Activated CD4-positive, alpha-beta T cell treated with anti-CD3 and anti-CD28 coated beads for 4 hours (primary cell): Measurements from ENCODE around the gene USP22.
"Not testable (repeated sequence)": the region's sequence is repeated elsewhere in the genome, so short reads cannot be mapped to it uniquely, and the experiment has no call there.

Experiments used
- DNase-seq, 2 donors: peaks; one replicate each; pipeline ENCODE4 v3.0.0-alpha.2; 2020

Gene USP22

DNA sequence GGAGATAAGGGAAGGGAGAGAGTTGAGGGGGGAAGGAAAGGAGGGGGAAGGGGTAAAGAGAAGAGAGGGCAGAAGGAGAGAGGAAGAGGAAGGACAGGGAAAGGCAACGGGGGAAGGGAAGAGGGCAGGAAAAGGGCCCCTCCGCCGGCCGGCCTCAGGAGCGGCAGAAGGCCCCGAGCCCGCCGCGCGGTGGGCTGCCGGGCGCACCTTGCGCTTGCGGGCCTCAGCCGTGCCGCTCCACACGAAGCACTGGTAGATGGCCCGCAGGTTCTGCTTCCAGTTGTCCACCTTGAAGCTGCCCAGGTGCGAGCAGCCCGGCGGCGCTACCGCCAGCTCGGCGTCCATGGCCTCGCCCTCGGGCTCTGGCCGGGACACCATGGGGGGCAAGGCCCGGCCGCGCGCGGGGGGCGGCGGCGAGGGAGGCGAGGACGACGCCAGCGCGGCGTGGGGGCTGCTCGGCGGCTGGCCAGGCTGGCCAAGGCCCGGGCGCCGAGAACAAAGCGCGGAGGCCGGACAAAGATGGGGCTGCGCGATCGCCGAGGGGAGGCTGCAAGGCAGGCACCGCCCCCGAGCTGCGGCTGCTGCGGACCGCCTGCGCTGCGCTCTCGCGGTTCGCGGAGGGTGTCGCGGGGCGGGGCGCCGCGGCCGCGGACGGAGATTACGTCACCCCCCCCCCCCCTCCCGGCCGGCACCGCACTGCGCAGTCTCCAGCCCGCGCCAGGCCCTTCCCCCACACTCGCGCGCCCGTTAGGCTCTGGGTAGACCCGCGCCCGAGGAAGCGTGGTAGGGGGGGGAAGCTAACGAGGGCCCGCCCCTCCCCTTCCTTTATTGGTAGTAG is at the start of gene USP22:
USP22 (minus strand) TSS at position 554 of the 838 bp plus-strand sequence; CDS start at position 378, 176 bp downstream.
- peak in 1 of 2 donors; percentile 22 for DNase-seq

DNA sequence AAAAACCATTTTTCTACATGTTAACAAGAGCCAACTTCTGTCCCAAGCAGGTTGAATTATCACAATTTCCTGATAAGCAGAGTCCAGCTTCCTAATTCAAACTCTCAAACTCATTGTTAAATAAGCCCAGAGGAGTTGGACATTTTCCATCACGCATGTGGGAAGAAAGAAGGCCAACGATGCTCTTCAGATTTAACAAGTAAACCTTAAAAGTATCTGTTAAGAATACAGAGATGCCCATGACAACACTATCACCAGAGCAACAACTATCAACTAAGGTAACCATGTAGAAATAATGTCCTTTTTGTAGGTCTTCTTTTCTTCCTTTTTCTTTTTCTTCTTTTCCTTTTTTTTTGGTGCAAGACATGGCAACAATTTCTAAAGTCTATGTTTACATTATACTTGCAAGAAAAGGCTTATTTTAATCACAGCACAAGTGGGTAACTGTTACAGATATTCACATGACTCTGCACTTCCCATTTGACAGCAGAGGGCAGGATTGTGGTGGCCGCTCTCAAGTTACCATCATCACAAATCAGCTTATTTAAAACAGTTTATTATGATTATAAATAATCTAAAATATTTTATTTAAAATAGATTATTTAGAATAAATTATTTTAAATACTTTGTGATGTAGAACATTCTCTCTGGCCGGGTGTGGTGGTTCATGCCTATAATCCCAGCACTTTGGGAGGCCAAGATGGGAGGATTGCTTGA is 48.2 kb upstream of the USP22 start:
- no peak for DNase-seq

GRCh38 chr17:21089933-21090901 is 47.4 kb upstream of the USP22 start:
- no peak for DNase-seq

DNA sequence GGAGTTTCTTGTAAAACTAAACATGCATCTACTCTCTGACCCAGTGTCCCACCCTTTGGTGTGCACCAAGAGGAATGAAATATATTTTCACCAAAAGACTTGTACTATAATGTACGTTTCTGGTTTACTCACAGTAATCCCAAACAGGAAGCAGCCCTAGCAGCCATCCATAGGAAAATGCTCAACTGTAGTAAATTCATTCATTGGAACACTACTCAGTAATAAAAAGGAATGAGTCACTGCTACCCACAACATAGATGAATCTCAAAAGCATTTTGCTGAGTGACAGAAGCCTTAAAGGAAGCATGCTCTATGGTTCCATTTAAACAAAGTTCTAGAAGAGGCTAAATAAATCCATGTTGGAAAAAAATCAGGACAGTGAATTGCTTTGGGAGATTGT is 46.3 kb upstream of the USP22 start:
- DNase-seq = no peak

DNA sequence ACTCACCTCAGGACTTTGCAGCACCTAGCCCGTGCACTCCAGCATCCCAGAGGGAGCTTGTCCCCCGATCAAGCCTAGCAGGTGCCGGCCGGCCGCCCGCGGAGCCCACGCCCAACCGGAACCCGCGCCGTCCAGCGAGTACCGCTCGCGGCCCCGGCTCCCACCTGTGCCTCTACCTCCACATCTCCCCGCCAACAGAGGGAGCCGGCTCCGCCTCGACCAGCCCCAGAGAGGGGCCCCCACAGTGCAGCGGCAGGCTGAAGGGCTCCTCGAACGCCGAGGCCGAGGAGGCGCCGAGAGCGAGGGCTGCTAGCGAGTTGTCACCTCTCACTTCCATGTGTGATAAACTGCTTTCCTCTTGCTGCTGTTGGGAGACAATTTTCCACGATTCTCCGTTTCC is 42.9 kb upstream of the USP22 start:
- no peak for DNase-seq

DNA sequence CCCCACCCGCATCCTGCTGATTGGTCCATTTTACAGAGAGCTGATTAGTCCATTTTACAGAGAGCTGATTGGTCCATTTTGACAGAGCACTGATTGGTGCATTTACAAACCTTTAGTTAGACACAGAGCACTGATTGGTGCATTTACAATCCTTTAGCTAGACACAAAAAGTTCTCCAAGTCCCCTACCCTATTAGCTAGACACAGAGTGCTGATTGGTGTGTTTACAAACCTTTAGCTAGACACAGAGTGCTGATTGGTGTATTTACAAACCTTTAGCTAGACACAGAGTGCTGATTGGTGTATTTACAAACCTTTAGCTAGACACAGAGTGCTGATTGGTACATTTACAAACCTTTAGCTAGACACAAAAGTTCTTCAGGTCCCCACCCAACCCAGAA is 42.5 kb upstream of the USP22 start:
- DNase-seq = not testable (repeated sequence)

GRCh38 chr17:21082001-21082436 is 39.2 kb upstream of the USP22 start:
- no peak for DNase-seq

GRCh38 chr17:21079196-21079595 is 36.4 kb upstream of the USP22 start:
- DNase-seq = no peak

DNA sequence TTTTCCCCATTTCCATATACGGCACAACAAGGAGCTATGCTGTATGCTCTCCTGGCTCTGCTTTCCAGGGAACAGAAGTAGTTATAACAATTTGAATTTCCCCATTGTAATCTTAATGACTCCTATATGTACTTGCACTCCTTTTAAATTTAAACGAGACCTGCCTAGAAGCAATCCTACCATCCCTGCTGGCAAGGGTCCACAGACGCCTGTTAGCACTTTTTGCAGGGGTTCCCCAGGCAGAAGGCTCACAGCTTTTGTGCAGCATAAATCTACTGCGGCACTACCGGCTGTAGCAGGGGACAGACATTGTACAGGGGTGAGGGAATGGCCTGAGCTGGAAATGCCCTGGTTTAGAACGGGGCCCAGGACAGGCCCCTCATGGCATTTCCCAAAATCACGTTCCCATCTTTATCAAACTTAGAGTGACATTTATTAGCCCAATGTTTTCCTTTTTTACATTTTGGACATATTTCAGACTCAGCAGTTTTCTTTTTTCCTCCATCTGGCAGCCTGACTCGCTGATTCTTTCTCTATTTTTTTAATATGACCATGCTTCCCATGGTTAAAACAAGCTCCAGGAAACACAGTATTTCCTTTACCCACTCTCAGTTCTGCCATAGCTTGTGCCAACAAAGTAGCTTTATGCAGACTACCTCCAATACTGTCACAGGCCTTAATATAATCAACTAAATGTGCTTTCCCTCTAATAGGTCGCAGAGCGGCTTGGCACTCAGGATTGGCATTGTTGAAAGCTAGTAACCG is 35.4 kb upstream of the USP22 start:
- DNase-seq = no peak

DNA sequence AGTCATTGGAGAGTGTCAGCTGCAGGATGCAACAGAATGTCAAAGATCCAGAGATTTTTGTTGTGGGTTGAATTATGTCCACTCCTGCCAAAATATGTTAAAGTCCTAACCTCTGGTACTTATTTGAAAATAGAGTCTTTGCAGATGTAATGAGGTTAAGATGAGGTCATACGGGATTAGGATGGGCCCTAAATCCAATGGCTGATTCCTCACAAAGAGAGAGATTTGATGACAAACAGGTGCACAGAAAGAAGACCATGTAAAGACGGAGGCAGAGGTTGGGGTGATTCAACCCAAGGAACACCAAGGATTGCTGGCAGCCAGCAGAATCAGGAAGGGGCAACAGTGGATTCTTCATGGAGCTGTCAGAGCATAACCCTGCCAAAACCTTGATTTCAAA is 34.5 kb upstream of the USP22 start:
- DNase-seq = no peak

DNA sequence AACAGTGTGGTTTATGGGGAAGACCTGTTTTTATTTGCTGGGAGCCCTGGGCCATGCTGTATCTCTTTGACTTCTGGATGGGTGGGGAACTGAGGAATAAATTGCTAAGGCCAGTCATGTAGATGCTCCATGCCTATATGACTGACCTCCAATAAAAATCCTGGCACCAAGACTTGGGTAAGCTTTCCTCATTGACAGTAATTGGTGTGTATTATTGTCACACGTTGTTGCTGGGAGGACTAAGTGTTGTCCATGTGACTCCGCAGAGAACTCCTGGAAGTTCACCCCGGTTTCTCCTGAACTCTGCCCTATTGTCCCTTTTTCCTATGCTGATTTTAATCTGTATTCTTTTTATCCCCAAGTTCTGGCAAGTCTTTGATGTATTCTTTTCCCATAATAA is 33.4 kb upstream of the USP22 start:
- DNase-seq = no peak

GRCh38 chr17:21075739-21076085 is 32.9 kb upstream of the USP22 start:
- DNase-seq = no peak

DNA sequence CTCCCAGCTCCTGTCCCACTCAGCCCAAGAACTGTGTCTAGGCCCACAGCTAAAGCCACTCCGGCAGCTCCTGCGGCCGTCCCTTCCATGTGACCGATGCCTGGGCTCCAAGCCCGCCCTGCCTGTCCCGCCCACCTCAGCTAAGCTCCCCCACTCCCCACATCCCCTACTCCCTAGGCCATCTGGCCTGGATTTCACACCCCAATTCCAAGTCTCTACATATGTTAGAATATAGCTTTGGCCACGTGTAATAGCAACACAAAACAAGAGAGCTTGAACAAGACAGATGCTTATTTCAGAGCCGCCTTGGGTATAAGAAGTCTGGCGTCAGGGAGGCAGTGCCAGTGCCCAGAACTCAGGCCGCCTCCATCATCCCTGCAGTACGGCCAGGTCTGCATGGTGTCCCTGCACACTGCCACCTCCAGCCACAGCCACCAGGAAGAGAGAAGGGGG is 30.0 kb upstream of the USP22 start:
- no peak for DNase-seq

GRCh38 chr17:21066394-21066793 is 23.6 kb upstream of the USP22 start:
- no peak for DNase-seq

GRCh38 chr17:21061971-21062526 is 19.2 kb upstream of the USP22 start:
- no peak for DNase-seq

GRCh38 chr17:21061158-21061835 is 18.5 kb upstream of the USP22 start:
- no peak for DNase-seq

- DNase-seq = no peak
Measured at GRCh38 chr17:21059761-21060160, 16.9 kb upstream of the USP22 start.

- DNase-seq = no peak
Measured at GRCh38 chr17:21058098-21058893, 15.5 kb upstream of the USP22 start.

DNA sequence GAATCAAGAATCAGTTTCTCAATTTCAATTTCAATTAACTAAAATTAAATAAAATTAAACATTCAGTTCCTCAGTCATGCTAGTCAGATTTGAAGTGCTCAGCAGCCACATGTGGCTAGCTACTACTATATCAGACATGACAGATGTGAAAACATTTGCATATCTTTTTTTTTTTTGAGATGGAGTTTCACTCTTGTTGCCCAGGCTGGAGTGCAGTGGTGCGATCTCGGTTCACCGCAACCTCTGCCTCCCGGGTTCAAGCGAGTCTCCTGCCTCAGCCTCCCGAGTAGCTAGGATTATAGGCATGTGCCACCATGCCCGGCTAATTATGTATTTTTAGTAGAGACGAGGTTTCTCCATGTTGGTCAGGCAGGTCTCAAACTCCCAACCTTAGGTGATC is 10.2 kb upstream of the USP22 start:
- DNase-seq = not testable (repeated sequence)

DNA sequence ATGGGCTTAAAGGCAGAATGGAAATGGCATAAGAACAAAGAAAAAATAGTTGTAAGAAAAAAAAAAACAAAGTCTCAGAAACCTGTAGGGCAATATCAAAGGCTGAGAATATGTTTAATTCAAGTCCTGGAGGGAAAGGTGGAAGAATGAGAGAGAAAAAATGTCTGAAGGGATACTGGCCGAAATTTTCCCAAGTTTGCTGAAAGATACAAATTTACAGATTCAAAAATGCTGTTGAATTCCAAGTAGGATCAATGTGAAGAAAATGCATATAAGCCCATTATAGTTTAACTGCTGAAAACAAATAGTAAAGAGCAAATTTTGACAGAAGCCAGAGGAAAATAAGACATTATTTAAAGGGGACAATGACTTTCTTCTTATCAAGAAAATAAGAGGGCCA is 6.6 kb upstream of the USP22 start:
- DNase-seq = no peak
